H1 (cell line): ENCODE data around the gene RBP3. TPM values are rescaled to one million over a fixed set of nuclear protein-coding genes. Genes with fewer than 3 reads are reported as not detected.
A peak's percentile ranks its signal among the peaks of the same experiment; 100 is the strongest.

ENCODE experiments used
- CTCF ChIA-PET: fragments of 300-600 bp; sonication (Branson Sonifier 250); formaldehyde crosslinking; loops from one replicate; lab custom pipeline; 2021; ENCODE audit not compliant: partially characterized antibody; lab: Charles Lee
- POLR2A ChIA-PET: fragments of 300-600 bp; sonication (Branson Sonifier 250); formaldehyde crosslinking; loops from one replicate; lab custom pipeline; 2021; ENCODE audit warnings: inconsistent platforms; ENCODE audit not compliant: partially characterized antibody; lab: Charles Lee
- DNase-seq, 2 experiments: peaks; one replicate each; pipeline versions ENCODE4 v3.0.0 to v3.0.0-alpha.2; 2010 to 2022; ENCODE audit warnings: low spot score in 2 of 2, low read depth in 1 of 2, mixed read lengths in 1 of 2
- FAIRE-seq: peaks from 2 replicates; lab custom pipeline; 2011; peaks lifted over from hg19 to GRCh38; lab: Jason Lieb, UNC
- H2AFZ ChIP-seq: 2 replicates; pipeline ENCODE4 v1.8.1; 2012; ENCODE audit warnings: low read length, inconsistent platforms
- H2AK5ac ChIP-seq: 2 replicates; pipeline ENCODE4 v1.6.1; 2013; ENCODE audit warnings: low read depth, low read length
- H2BK120ac ChIP-seq: replicated peaks from 2 replicates; pipeline ENCODE3; 2013; ENCODE audit warnings: low read depth, low read length, inconsistent platforms
- H2BK12ac ChIP-seq: 2 replicates; pipeline ENCODE4 v1.6.1; 2013; ENCODE audit warnings: low read depth, low read length
- H2BK15ac ChIP-seq: 2 replicates; pipeline ENCODE4 v1.6.1; 2013; ENCODE audit warnings: low read length
- H2BK20ac ChIP-seq: 2 replicates; pipeline ENCODE4 v1.6.1; 2013; ENCODE audit warnings: low read length
- H2BK5ac ChIP-seq: 2 replicates; pipeline ENCODE4 v1.6.1; 2013; ENCODE audit warnings: low read depth, low read length
- H3K14ac ChIP-seq: 2 replicates; pipeline ENCODE4 v1.6.1; 2013; ENCODE audit warnings: inconsistent platforms; ENCODE audit not compliant: insufficient read length
- H3K18ac ChIP-seq: 2 replicates; pipeline ENCODE4 v1.6.1; 2013; ENCODE audit warnings: low read length; ENCODE audit errors: extremely low read depth
- H3K23ac ChIP-seq: 2 replicates; pipeline ENCODE4 v1.6.1; 2013; ENCODE audit warnings: inconsistent platforms; ENCODE audit not compliant: insufficient read length
- H3K23me2 ChIP-seq: 2 replicates; pipeline ENCODE4 v1.6.1; 2013; ENCODE audit warnings: low read depth, low read length
- H3K27ac ChIP-seq: 2 replicates; pipeline ENCODE4 v1.6.1; 2011; ENCODE audit warnings: low read depth, low read length, inconsistent platforms
- H3K27me3 ChIP-seq, 4 experiments: replicated peaks in 1 of 4; 1 replicate in 1 of 4; 2 replicates in 3 of 4; pipeline versions ENCODE4 v1.6.1 to v1.8.1; 2011 to 2013; ENCODE audit warnings: low read length in 3 of 4, mild to moderate bottlenecking in 3 of 4, inconsistent platforms in 2 of 4, mixed read lengths in 2 of 4, moderate library complexity in 1 of 4; ENCODE audit not compliant: control insufficient read depth in 3 of 4, insufficient read depth in 3 of 4; ENCODE audit errors: extremely low read depth in 1 of 4
- H3K36me3 ChIP-seq, 4 experiments: 2 replicates each; pipeline versions ENCODE4 v1.6.1 to v1.8.1; 2011 to 2013; ENCODE audit warnings: mild to moderate bottlenecking in 4 of 4, low read length in 3 of 4, moderate library complexity in 2 of 4, control low read depth in 1 of 4, inconsistent platforms in 1 of 4; ENCODE audit not compliant: insufficient read depth in 4 of 4, control insufficient read depth in 2 of 4
- H3K4ac ChIP-seq: replicated peaks from 2 replicates; pipeline ENCODE3; 2013; ENCODE audit warnings: low read length, low read depth, mixed read lengths, inconsistent platforms; ENCODE audit not compliant: insufficient read length
- H3K4me1 ChIP-seq, 4 experiments: replicated peaks in 1 of 4; 1 replicate in 1 of 4; 2 replicates in 3 of 4; pipeline versions ENCODE4 v1.6.1 to v1.8.1; 2011 to 2013; ENCODE audit warnings: low read length in 3 of 4, inconsistent platforms in 2 of 4, mixed read lengths in 1 of 4; ENCODE audit not compliant: insufficient read depth in 4 of 4, control insufficient read depth in 3 of 4
- H3K4me2 ChIP-seq, 2 experiments: 2 replicates each; pipeline versions ENCODE4 v1.6.1 to v1.8.1; 2011 to 2013; ENCODE audit warnings: low read depth in 2 of 2, low read length in 2 of 2, control low read depth in 1 of 2, inconsistent platforms in 1 of 2, mild to moderate bottlenecking in 1 of 2; ENCODE audit not compliant: insufficient read depth in 1 of 2
- H3K4me3 ChIP-seq, 4 experiments: fragments of 200-600, 300-600 bp in 1 of 4; sonication (generic), shearing (Covaris generic), sonication (Bioruptor Twin) in 1 of 4; 2 replicates each; pipeline versions ENCODE4 v1.5.1 to v1.8.1; 2011 to 2016; ENCODE audit warnings: low read length in 4 of 4, low read depth in 3 of 4, control low read depth in 2 of 4, inconsistent platforms in 2 of 4, mild to moderate bottlenecking in 2 of 4, mixed read lengths in 1 of 4, moderate library complexity in 1 of 4; ENCODE audit not compliant: insufficient read depth in 2 of 4; ENCODE audit errors: extremely low read depth in 1 of 4
- H3K56ac ChIP-seq: replicated peaks from 2 replicates; pipeline ENCODE3; 2013; ENCODE audit warnings: low read depth, mild to moderate bottlenecking, mixed read lengths, low read length, inconsistent platforms; ENCODE audit not compliant: insufficient read length
- H3K79me1 ChIP-seq: 2 replicates; pipeline ENCODE4 v1.6.1; 2013; ENCODE audit warnings: low read depth, low read length, control low read depth
- H3K79me2 ChIP-seq, 2 experiments: 2 replicates each; pipeline versions ENCODE4 v1.6.1 to v1.8.1; 2012 to 2013; ENCODE audit warnings: low read length in 2 of 2, mild to moderate bottlenecking in 2 of 2, inconsistent platforms in 1 of 2; ENCODE audit not compliant: insufficient read depth in 2 of 2, control insufficient read depth in 1 of 2
- H3K9ac ChIP-seq, 4 experiments: replicated peaks in 1 of 4; 1 replicate in 1 of 4; 2 replicates in 3 of 4; pipeline versions ENCODE4 v1.6.1 to v1.8.1; 2011 to 2013; ENCODE audit warnings: low read depth in 3 of 4, low read length in 3 of 4, control low read depth in 2 of 4, mild to moderate bottlenecking in 2 of 4, moderate library complexity in 2 of 4, inconsistent platforms in 1 of 4; ENCODE audit errors: extremely low read depth in 1 of 4
- H3K9me3 ChIP-seq, 2 experiments: 2 replicates each; pipeline versions ENCODE4 v1.6.1 to v1.8.1; 2012 to 2013; ENCODE audit warnings: mild to moderate bottlenecking in 2 of 2, moderate library complexity in 2 of 2, control low read depth in 1 of 2, inconsistent platforms in 1 of 2, low read depth in 1 of 2, low read length in 1 of 2, mixed read lengths in 1 of 2; ENCODE audit not compliant: insufficient read depth in 2 of 2
- H4K20me1 ChIP-seq, 2 experiments: replicated peaks in 1 of 2; 2 replicates each; pipeline versions ENCODE3 to v1.8.1; 2011 to 2013; ENCODE audit warnings: inconsistent platforms in 2 of 2, low read length in 2 of 2, mild to moderate bottlenecking in 1 of 2; ENCODE audit not compliant: insufficient read depth in 2 of 2, control insufficient read depth in 1 of 2
- H4K5ac ChIP-seq: 2 replicates; pipeline ENCODE4 v1.6.1; 2013; ENCODE audit warnings: low read length, low read depth, mixed read lengths, inconsistent platforms; ENCODE audit not compliant: insufficient read length
- H4K8ac ChIP-seq: 2 replicates; pipeline ENCODE4 v1.8.0; 2013; ENCODE audit warnings: mild to moderate bottlenecking, moderate library complexity, low read length, inconsistent platforms; ENCODE audit not compliant: insufficient read depth; ENCODE audit errors: extremely low read depth
- H4K91ac ChIP-seq: replicated peaks from 2 replicates; pipeline ENCODE3; 2013; ENCODE audit warnings: low read length, mixed read lengths, inconsistent platforms; ENCODE audit not compliant: insufficient read length
- BCL11A ChIP-seq, 2 experiments: IDR thresholded peaks; one replicate each; pipeline ENCODE4 v1.6.1; 2011; ENCODE audit warnings: low read depth in 2 of 2, low read length in 2 of 2, mild to moderate bottlenecking in 2 of 2
- CREB1 ChIP-seq: IDR thresholded peaks from 2 replicates; pipeline ENCODE4 v1.6.1; 2012; ENCODE audit warnings: inconsistent platforms
- EZH2 ChIP-seq: fragments of 200-600 bp; sonication (generic); IDR thresholded peaks from 2 replicates; pipeline ENCODE4 v1.7.1; 2012; ENCODE audit warnings: low read depth, mild to moderate bottlenecking, moderate library complexity, low read length, inconsistent platforms; ENCODE audit not compliant: severe bottlenecking
- FOSL1 ChIP-seq: IDR thresholded peaks from 2 replicates; pipeline ENCODE4 v1.6.1; 2011; ENCODE audit warnings: mild to moderate bottlenecking, low read depth, low read length, moderate library complexity; ENCODE audit not compliant: insufficient read depth
- NRF1 ChIP-seq: IDR thresholded peaks from 2 replicates; pipeline ENCODE4 v1.6.1; 2011; ENCODE audit warnings: mild to moderate bottlenecking, low read depth, low read length, improper control_type of control experiment
- SIRT6 ChIP-seq: IDR thresholded peaks from one replicate; pipeline ENCODE4 v1.7.1; 2012; ENCODE audit warnings: low read length, inconsistent platforms
- SP2 ChIP-seq: IDR thresholded peaks from 2 replicates; pipeline ENCODE4 v1.6.1; 2012; ENCODE audit warnings: mild to moderate bottlenecking, low read length, inconsistent platforms
- SUZ12 ChIP-seq: fragments of 200-600 bp; sonication (generic); IDR thresholded peaks from 2 replicates; pipeline ENCODE4 v1.6.1; 2012; ENCODE audit warnings: mild to moderate bottlenecking, inconsistent platforms, low read length, moderate library complexity, mixed read lengths
- USF2 ChIP-seq: IDR thresholded peaks from 2 replicates; pipeline ENCODE4 v1.6.1; 2011; ENCODE audit warnings: low read length, improper control_type of control experiment
- WGBS, 2 experiments: shearing (Covaris generic) in 1 of 2; methylation state at CpG; one replicate each; pipeline versions ENCODE4 v1.1.6 to v1.1.7; 2013 to 2015; ENCODE audit warnings: low lambda C conversion rate in 2 of 2, mixed read lengths in 2 of 2, inconsistent platforms in 1 of 2, low coverage in 1 of 2, missing lambda C conversion rate in 1 of 2; ENCODE audit not compliant: insufficient replicate concordance in 2 of 2, insufficient coverage in 1 of 2, insufficient read length in 1 of 2; ENCODE audit errors: extremely low coverage in 1 of 2, missing lambda C conversion rate in 1 of 2; 5-methylcytosine and 5-hydroxymethylcytosine counted together
- polyA plus RNA-seq, 7 experiments: library from polyadenylated mRNA; depleted of rRNA in 3 of 7; stranded (reverse) in 5 of 7; unstranded in 2 of 7; fragments of >200 nt in 5 of 7; fragments of 200-250 nt in 2 of 7; gene quantifications; 1 replicate in 5 of 7; 2 replicates in 1 of 7; 4 replicates in 1 of 7; pipeline versions ENCODE4 v1.2.1 to v1.2.3, GENCODE V29; 2011 to 2013; ENCODE audit warnings: missing spikeins in 2 of 7, mixed read lengths in 2 of 7
- total RNA-seq: library from RNA; stranded (reverse); fragmentation: NEBNext Ultra II Directional; extraction: Animal tissue kit (Norgen Biotek cat#: 25700); gene quantifications from 2 replicates; pipeline ENCODE4 v1.2.1, GENCODE V29; 2021
- TF ChIP-seq, protein P1 (sequence below): IDR thresholded peaks from 2 replicates; pipeline ENCODE4 v1.6.1; 2011; ENCODE audit warnings: low read depth, mild to moderate bottlenecking, low read length; ENCODE audit not compliant: insufficient read depth

Gene RBP3
- total and polyA plus RNA-seq, 2 of the 8 experiments (the other 6 are each of a cell fraction or from before 2014, with no cell fraction given), result not detected

- DNase-seq (peak in 1 of 2 experiments; percentile 59), FAIRE-seq (no peak)
- no peaks in the 10 kb centered on the region for H3K79me1 ChIP-seq
- H4K5ac ChIP-seq, result no peak within 1 kb of the TSS
- H4K20me1 ChIP-seq, result no peaks in the 10 kb centered on the region
- no peak within 1 kb of the TSS for H2BK15ac ChIP-seq
- no peak within 1 kb of the TSS for H3K9ac ChIP-seq
- H2BK120ac ChIP-seq, result no peak within 1 kb of the TSS
- 10% methylated on average over 47 of the region's 64 CpGs; no CpG with 5 or more reads in 1 of the 2 experiments for WGBS, 2 experiments
- CTCF ChIA-PET, result interaction anchor here (0.7 to 4.3 kb wide), 11 partner anchors 8 to 275 kb away, joined by 3 to 24 read pairs (median 5); no protein-coding TSS in a partner anchor
- no peak within 1 kb of the TSS for H3K23ac ChIP-seq
- peak within 1 kb of the TSS; percentile 45 to 64 (median 49) for H3K4me3 ChIP-seq
- no peak within 1 kb of the TSS for H3K4ac ChIP-seq
- no peak within 1 kb of the TSS for H3K27ac ChIP-seq
- H3K18ac ChIP-seq, result no peak within 1 kb of the TSS
- peaks cover 11% of the 10 kb centered on the region; the same call in 1 of the 2 replicates for H3K23me2 ChIP-seq
- H3K4me1 ChIP-seq, result peaks cover 0 to 4% (median 2%) of the 10 kb centered on the region in 4 experiments; a peak in 1 of 7 replicates
- no peak within 1 kb of the TSS for H4K91ac ChIP-seq
- H3K27me3 ChIP-seq, result peaks cover 4 to 42% (median 34%) of the 10 kb centered on the region in 4 experiments
- H3K36me3 ChIP-seq, result no peaks in the 10 kb centered on the region
- H3K4me2 ChIP-seq, result peak within 1 kb of the TSS; percentile 69 to 80
- POLR2A ChIA-PET, result interaction anchor here (0.8 kb wide), 1 partner anchor 10 kb away, joined by 3 read pairs; no protein-coding TSS in a partner anchor
- H4K8ac ChIP-seq, result no peak within 1 kb of the TSS
- H2AK5ac ChIP-seq, result no peak within 1 kb of the TSS
- H2BK5ac ChIP-seq, result no peak within 1 kb of the TSS
- H3K9me3 ChIP-seq, result no peaks in the 10 kb centered on the region
- H2BK20ac ChIP-seq, result no peak within 1 kb of the TSS
- no peak within 1 kb of the TSS for H3K14ac ChIP-seq
- H2BK12ac ChIP-seq, result no peak within 1 kb of the TSS
- peak within 1 kb of the TSS; percentile 26; the same call in 1 of the 2 replicates for H2AFZ ChIP-seq
- H3K56ac ChIP-seq, result no peak within 1 kb of the TSS
- H3K79me2 ChIP-seq, result no peaks in the 10 kb centered on the region
- TF ChIP-seq, protein P1, sequence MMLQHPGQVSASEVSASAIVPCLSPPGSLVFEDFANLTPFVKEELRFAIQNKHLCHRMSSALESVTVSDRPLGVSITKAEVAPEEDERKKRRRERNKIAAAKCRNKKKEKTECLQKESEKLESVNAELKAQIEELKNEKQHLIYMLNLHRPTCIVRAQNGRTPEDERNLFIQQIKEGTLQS, result no peak
- TF ChIP-seq CREB1 (no peak), SP2 (no peak), FOSL1 (no peak), NRF1 (no peak), EZH2 (no peak), USF2 (no peak), SUZ12 (no peak), SIRT6 (no peak), BCL11A (IDR thresholded peaks at IDR 0.05; ENCODE audit: low read depth in 2 of 2, low read length in 2 of 2) (no peak)
Observed at GRCh38 chr10:47299611-47300428, 48.3 kb upstream of the RBP3 start, which contains the start of gene GDF10. TSS of gene GDF10 (plus strand) at chr10:47300197. CDS start at chr10:47300652, 455 bp downstream.
